SK-N-SH (cell line): ENCODE data around the gene GLOD5. TPM values are rescaled to one million over a fixed set of nuclear protein-coding genes. Genes with fewer than 3 reads are reported as not detected.

ENCODE experiments used
- CTCF ChIA-PET: fragments of 300-600, 350-600 bp; formaldehyde crosslinking; extraction: SDS; loops from one replicate; lab custom pipeline; 2021; lab: Yijun Ruan, JAX
- POLR2A ChIA-PET: fragments of 350-600 bp; sonication (Branson Sonifier 250); formaldehyde crosslinking; extraction: SDS; loops from one replicate; lab custom pipeline; 2020; ENCODE audit warnings: antibody characterized with exemption, inconsistent platforms; lab: Yijun Ruan, JAX
- DNase-seq: peaks from one replicate; pipeline ENCODE4 v3.0.0; 2012
- H2AFZ ChIP-seq: fragments of 200-600 bp; sonication (generic); 2 replicates; pipeline ENCODE4 v1.8.1; 2016; ENCODE audit warnings: antibody characterized with exemption, mild to moderate bottlenecking, low read depth
- H3F3A ChIP-seq: fragments of 200-600 bp; sonication (generic); replicated peaks from 2 replicates; pipeline ENCODE3; 2016; ENCODE audit warnings: antibody characterized with exemption, mild to moderate bottlenecking; ENCODE audit not compliant: insufficient read depth
- H3K27ac ChIP-seq, 2 experiments: fragments of 200-500 bp in 1 of 2; fragments of 200-600 bp in 1 of 2; sonication (Bioruptor generic) in 1 of 2; sonication (generic), shearing (Covaris generic) in 1 of 2; 2 replicates each; pipeline versions ENCODE4 v1.5.1 to v1.6.1; 2014 to 2016; ENCODE audit warnings: low read depth in 2 of 2, inconsistent platforms in 1 of 2, low read length in 1 of 2, mild to moderate bottlenecking in 1 of 2, mixed read lengths in 1 of 2
- H3K27me3 ChIP-seq: fragments of 200-600 bp; sonication (generic), shearing (Covaris generic); 2 replicates; pipeline ENCODE4 v1.6.1; 2016; ENCODE audit warnings: mixed run types; ENCODE audit not compliant: insufficient read depth
- H3K36me3 ChIP-seq, 2 experiments: fragments of 200-500 bp in 1 of 2; fragments of 200-600 bp in 1 of 2; sonication (Bioruptor generic) in 1 of 2; sonication (generic) in 1 of 2; replicated peaks in 1 of 2; 2 replicates each; pipeline versions ENCODE3 to v1.5.1; 2014 to 2016; ENCODE audit warnings: low read length in 1 of 2, mild to moderate bottlenecking in 1 of 2; ENCODE audit not compliant: insufficient read depth in 2 of 2, control insufficient read depth in 1 of 2
- H3K4me1 ChIP-seq, 2 experiments: fragments of 200-500 bp in 1 of 2; fragments of 200-600 bp in 1 of 2; sonication (Bioruptor generic) in 1 of 2; sonication (generic), shearing (Covaris generic) in 1 of 2; 2 replicates each; pipeline versions ENCODE4 v1.5.1 to v1.6.1; 2014 to 2016; ENCODE audit warnings: low read depth in 1 of 2, low read length in 1 of 2, mixed run types in 1 of 2; ENCODE audit not compliant: insufficient read depth in 2 of 2, control insufficient read depth in 1 of 2
- H3K4me2 ChIP-seq: fragments of 200-600 bp; sonication (generic), shearing (Covaris generic); 2 replicates; pipeline ENCODE4 v1.6.1; 2017; ENCODE audit warnings: mixed run types
- H3K4me3 ChIP-seq, 2 experiments: fragments of 200-500 bp in 1 of 2; fragments of 200-600 bp in 1 of 2; sonication (Bioruptor generic) in 1 of 2; sonication (generic), shearing (Covaris generic) in 1 of 2; 2 replicates each; pipeline versions ENCODE4 v1.5.1 to v1.8.1; 2014 to 2016; ENCODE audit warnings: low read depth in 2 of 2, inconsistent platforms in 1 of 2, low read length in 1 of 2, mild to moderate bottlenecking in 1 of 2, mixed read lengths in 1 of 2, moderate library complexity in 1 of 2
- H3K79me2 ChIP-seq: fragments of 200-600 bp; sonication (generic); 2 replicates; pipeline ENCODE4 v1.8.1; 2017; ENCODE audit warnings: mild to moderate bottlenecking; ENCODE audit not compliant: insufficient read depth
- H3K9ac ChIP-seq: fragments of 200-600 bp; sonication (generic); 2 replicates; pipeline ENCODE4 v1.6.1; 2017; ENCODE audit warnings: mixed run types
- H3K9me2 ChIP-seq: fragments of 200-600 bp; sonication (generic); 2 replicates; pipeline ENCODE4 v1.6.1; 2017; ENCODE audit warnings: mixed run types
- H3K9me3 ChIP-seq: fragments of 200-600 bp; sonication (generic); 2 replicates; pipeline ENCODE4 v1.6.1; 2017; ENCODE audit warnings: mixed run types, mild to moderate bottlenecking, moderate library complexity
- H4K20me1 ChIP-seq: fragments of 200-600 bp; sonication (generic); 2 replicates; pipeline ENCODE4 v1.6.1; 2017; ENCODE audit warnings: mild to moderate bottlenecking, mixed run types; ENCODE audit not compliant: insufficient read depth
- ELF1 ChIP-seq: IDR thresholded peaks from 2 replicates; pipeline ENCODE4 v1.4.0; 2012
- EP300 ChIP-seq, 2 experiments: IDR thresholded peaks; 2 replicates each; pipeline versions ENCODE4 v1.4.0 to v1.6.1; 2012; ENCODE audit warnings: borderline replicate concordance in 1 of 2, low read depth in 1 of 2, low read length in 1 of 2
- FOXJ3 ChIP-seq: sonication (generic); formaldehyde crosslinking; IDR thresholded peaks from 2 replicates; pipeline ENCODE4 v1.5.1; 2020; ENCODE audit warnings: mild to moderate bottlenecking, missing genetic modification reagents
- JUND ChIP-seq: IDR thresholded peaks from 2 replicates; pipeline ENCODE4 v1.4.0; 2012
- MAX ChIP-seq: IDR thresholded peaks from 2 replicates; pipeline ENCODE4 v1.4.0; 2012; ENCODE audit warnings: low read depth
- MEF2A ChIP-seq: IDR thresholded peaks from 2 replicates; pipeline ENCODE4 v1.4.0; 2012; ENCODE audit warnings: low read depth, borderline replicate concordance
- MXI1 ChIP-seq: IDR thresholded peaks from 2 replicates; pipeline ENCODE4 v1.6.1; 2012; ENCODE audit warnings: mild to moderate bottlenecking, low read depth, low read length, improper control_type of control experiment
- NFIC ChIP-seq: IDR thresholded peaks from 2 replicates; pipeline ENCODE4 v1.4.0; 2012; ENCODE audit warnings: borderline replicate concordance
- NRF1 ChIP-seq: IDR thresholded peaks from 2 replicates; pipeline ENCODE4 v1.6.1; 2012; ENCODE audit warnings: low read depth, mild to moderate bottlenecking, low read length
- PBX3 ChIP-seq: IDR thresholded peaks from 2 replicates; pipeline ENCODE4; 2012
- RAD21 ChIP-seq: IDR thresholded peaks from 2 replicates; pipeline ENCODE4 v1.6.1; 2012; ENCODE audit warnings: mild to moderate bottlenecking, low read length
- REST ChIP-seq: IDR thresholded peaks from 2 replicates; pipeline ENCODE4 v1.6.1; 2012; ENCODE audit warnings: mild to moderate bottlenecking, low read depth, low read length, moderate library complexity
- RFX5 ChIP-seq: IDR thresholded peaks from 2 replicates; pipeline ENCODE4 v1.6.1; 2012; ENCODE audit warnings: mild to moderate bottlenecking, improper control_type of control experiment, low read length
- SIN3A ChIP-seq: IDR thresholded peaks from 2 replicates; pipeline ENCODE4 v1.6.1; 2012; ENCODE audit warnings: low read depth, mild to moderate bottlenecking, low read length, moderate library complexity, borderline replicate concordance
- USF1 ChIP-seq: IDR thresholded peaks from 2 replicates; pipeline ENCODE4 v1.4.0; 2012; ENCODE audit warnings: low read depth, borderline replicate concordance
- USF2 ChIP-seq: fragments of 150-350 bp; IDR thresholded peaks from 2 replicates; pipeline ENCODE4 v1.6.1; 2017; ENCODE audit warnings: antibody characterized with exemption, low read length, low read depth, borderline replicate concordance
- WGBS: methylation state at CpG from one replicate; pipeline ENCODE4 v1.1.6; 2017; ENCODE audit warnings: low lambda C conversion rate; 5-methylcytosine and 5-hydroxymethylcytosine counted together
- polyA plus RNA-seq, 3 experiments: library from polyadenylated mRNA; depleted of rRNA; stranded (reverse); fragments of >200 nt; gene quantifications; 2 replicates each; pipeline ENCODE4 v1.2.3, GENCODE V29; 2012

GLOD5 gene
- polyA plus RNA-seq, 1 of the 3 experiments (the other 2 are of a cell fraction), result not detected

- H3K27ac ChIP-seq, result no peak overlapping the region
- TF ChIP-seq NRF1 (no peak), RAD21 (no peak), ELF1 (no peak), SIN3A (no peak), MAX (no peak), MXI1 (no peak), PBX3 (no peak), NFIC (no peak), USF1 (no peak), MEF2A (no peak), EP300 (IDR thresholded peaks at IDR 0.05; ENCODE audit: borderline replicate concordance in 1 of 2, low read depth in 1 of 2, low read length in 1 of 2) (no peak), JUND (no peak), RFX5 (no peak), REST (no peak), USF2 (no peak), FOXJ3 (no peak)
- no peak for DNase-seq
- H3K9ac ChIP-seq, result no peak overlapping the region
- no peak overlapping the region for H3K4me2 ChIP-seq
- no peaks in the 10 kb centered on the region for H3K36me3 ChIP-seq
- H3K9me2 ChIP-seq, result no peaks in the 10 kb centered on the region
- H3K27me3 ChIP-seq, result no peaks in the 10 kb centered on the region; the same call in 1 of the 2 replicates
- ChIA-PET CTCF (interaction anchor here (0.7 kb wide), 1 partner anchor 14 kb away, joined by 3 read pairs; no protein-coding TSS in a partner anchor), POLR2A (no interaction called here)
- no peaks in the 10 kb centered on the region for H3K9me3 ChIP-seq
- H3K4me3 ChIP-seq, result no peak overlapping the region
- no peaks in the 10 kb centered on the region for H3F3A ChIP-seq
- H3K79me2 ChIP-seq, result no peaks in the 10 kb centered on the region
- H2AFZ ChIP-seq, result no peak overlapping the region
- WGBS, result 51% methylated on average over 2 of the region's 2 CpGs
- H4K20me1 ChIP-seq, result no peaks in the 10 kb centered on the region
- H3K4me1 ChIP-seq, result peaks cover 0 to 4% of the 10 kb centered on the region in 2 experiments; a peak in 1 of 4 replicates
Measured at GRCh38 chrX:48713847-48714246, 47.7 kb upstream of the GLOD5 start.
